Measurements from ENCODE around the gene NFKBIA.
"Not testable (repeated sequence)": the region's sequence is repeated elsewhere in the genome, so short reads cannot be mapped to it uniquely, and the experiment has no call there.

Gene NFKBIA

GRCh38 chr14:35404449-35405303, at the start of gene NFKBIA:
Gene NFKBIA (minus strand): TSS chr14:35404749. CDS start chr14:35404644, 105 bp downstream.
- DNase-seq (ENCODE audit: low spot score), result peak; percentile 98

- no peak for DNase-seq (ENCODE audit: low spot score)
These were observed 41.9 kb upstream of the NFKBIA start for GRCh38 chr14:35446450-35446849.

DNA sequence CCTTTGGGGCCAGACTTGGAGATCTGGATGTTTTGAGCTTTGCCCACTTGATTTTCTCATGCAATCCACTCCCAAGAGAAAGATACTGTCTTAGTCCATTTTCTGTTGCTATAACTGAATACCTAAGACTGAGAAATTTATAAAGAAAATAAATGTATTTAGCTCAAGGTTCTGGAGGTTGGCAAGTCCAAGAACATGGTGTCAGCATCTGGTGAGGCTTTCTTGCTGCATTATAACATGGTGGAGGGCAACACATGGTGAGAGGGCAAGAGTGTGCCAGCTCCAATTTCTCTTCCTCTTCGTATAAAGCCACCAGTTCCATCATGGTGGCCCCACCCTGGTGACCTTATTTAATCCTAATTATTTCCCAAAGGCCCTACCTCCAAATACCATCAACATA, 39.6 kb upstream of the NFKBIA start:
- DNase-seq (ENCODE audit: low spot score), result no peak

DNA sequence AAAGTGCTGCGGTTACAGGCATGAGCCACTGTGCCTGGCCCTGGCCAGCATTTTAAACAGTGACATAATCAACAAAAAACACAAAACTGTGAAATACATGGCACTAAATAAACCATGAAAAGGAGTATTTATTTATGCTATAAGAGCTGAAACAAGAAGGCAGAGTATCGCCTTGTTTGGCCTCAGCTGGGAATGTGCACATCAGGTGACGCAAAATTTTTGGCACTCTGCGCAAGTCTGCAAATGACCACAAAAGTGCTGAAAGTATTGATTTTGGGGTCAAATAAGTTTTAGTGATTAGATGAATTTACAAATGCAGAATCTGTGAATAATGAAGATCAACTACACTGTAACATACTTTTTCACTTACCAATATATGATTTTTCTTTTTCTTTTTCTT, 36.6 kb upstream of the NFKBIA start:
- no peak for DNase-seq (ENCODE audit: low spot score)

- DNase-seq (ENCODE audit: low spot score), result peak; percentile 18
These were observed 34.6 kb upstream of the NFKBIA start for GRCh38 chr14:35438910-35439713.

- not testable (repeated sequence) for DNase-seq (ENCODE audit: low spot score)
These were observed 33.9 kb upstream of the NFKBIA start for GRCh38 chr14:35438492-35438891.

DNA sequence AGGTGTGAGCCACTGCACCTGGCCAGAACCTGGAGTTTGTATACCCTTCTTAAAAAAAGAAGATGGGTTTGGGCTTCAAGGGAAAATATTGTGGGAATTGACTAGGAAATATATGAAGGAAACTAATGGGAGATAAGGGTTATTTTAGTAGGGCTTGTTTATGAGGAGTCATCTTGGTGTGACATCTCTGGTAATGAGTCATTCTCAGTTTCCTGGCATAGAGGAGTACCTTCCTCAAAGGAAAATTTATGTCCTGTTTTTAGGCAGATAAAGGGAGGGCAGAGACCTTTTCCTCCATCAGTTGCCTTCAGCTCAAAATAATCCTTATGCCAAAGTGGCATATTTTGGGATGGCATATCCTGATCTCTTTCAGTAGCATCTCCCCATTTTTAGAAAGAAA, 30.6 kb upstream of the NFKBIA start:
- no peak for DNase-seq (ENCODE audit: low spot score)

DNA sequence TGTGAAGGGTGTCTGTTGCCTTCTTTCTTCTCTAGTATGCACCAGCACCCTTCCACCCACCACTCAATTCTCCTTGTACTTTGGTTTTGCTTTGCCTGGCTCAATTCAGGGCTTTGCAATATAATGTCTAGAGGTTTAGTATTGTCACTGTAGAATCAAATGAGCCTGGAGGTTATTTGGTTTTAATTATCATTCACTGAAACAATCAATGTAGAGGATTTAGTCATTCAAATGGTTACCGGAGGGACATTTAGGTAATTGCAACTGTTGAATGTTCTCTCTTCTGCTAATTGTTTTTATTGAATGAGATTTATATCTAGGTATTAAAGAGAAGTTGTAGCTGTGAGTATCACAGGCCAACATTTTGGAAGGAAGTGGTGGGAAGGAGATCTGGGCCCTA, 29.3 kb upstream of the NFKBIA start:
- DNase-seq (ENCODE audit: low spot score), result no peak

- DNase-seq (ENCODE audit: low spot score), result no peak
These were observed 26.1 kb upstream of the NFKBIA start for GRCh38 chr14:35430459-35431199.

- no peak for DNase-seq (ENCODE audit: low spot score)
These were observed 25.4 kb upstream of the NFKBIA start for GRCh38 chr14:35429951-35430350.

DNA sequence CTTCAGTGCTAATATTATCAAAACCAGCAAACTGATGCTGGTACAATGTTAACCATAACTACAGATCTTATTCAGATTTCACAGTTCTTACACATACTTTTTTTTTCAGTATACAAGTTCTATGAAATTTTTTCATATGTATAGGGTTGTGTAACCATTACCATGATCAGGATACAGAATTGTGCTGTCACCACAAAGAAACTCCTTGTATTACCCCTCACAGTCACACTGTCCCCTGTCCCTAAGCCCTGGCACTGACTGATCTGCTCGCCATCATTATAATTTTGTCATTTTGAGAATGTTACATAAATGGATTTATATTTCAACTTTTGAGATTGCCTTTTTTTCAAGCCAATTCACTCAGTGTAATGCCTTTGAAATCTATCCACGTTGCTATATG, 21.3 kb upstream of the NFKBIA start:
- no peak for DNase-seq (ENCODE audit: low spot score)

DNA sequence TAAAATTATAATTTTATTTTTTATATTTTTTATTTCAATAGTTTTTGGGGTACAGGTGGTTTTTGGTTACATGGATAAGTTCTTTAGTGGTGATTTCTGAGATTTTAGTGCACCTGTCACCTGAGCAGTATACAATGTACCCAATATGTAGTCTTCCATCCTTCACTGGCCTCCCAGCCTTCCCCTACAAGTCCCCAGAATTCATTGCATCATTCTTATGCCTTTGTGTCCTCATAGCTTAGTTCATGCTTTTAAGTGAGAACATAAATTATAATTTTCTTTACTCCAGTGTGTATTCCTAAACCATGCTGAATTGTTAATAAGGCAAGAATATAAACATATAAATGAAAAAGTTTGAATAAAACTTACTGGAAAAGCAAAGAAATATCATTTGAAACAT, 19.1 kb upstream of the NFKBIA start:
- DNase-seq (ENCODE audit: low spot score), result no peak

GRCh38 chr14:35420036-35420811, 15.7 kb upstream of the NFKBIA start:
- no peak for DNase-seq (ENCODE audit: low spot score)

- no peak for DNase-seq (ENCODE audit: low spot score)
These were observed 14.9 kb upstream of the NFKBIA start for GRCh38 chr14:35419429-35419841.

- DNase-seq (ENCODE audit: low spot score), result no peak
These were observed 13.5 kb upstream of the NFKBIA start for GRCh38 chr14:35418093-35418492.

- peak; percentile 81 for DNase-seq (ENCODE audit: low spot score)
These were observed 11.7 kb upstream of the NFKBIA start for GRCh38 chr14:35416108-35416750.

DNA sequence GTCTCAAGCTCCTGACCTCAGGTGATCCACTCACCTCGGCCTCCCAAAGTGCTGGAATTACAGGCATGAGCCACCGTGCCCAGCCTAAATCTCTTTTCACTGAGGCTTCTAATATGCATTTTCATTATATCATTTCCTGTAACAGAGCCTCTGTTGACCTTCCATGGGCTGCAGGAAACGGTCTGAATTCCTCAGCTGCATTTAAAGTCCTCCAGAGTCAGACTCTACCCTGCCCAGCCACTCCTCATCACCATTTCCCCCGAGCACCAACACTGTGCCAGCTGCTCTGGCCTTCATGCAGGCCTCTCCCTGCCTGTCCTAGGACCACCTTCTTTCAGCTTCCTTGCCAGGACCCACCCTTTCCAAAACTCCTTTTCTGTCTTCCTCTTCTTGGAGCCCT, 9.8 kb upstream of the NFKBIA start:
- no peak for DNase-seq (ENCODE audit: low spot score)

- DNase-seq (ENCODE audit: low spot score), result no peak
These were observed 7.9 kb upstream of the NFKBIA start for GRCh38 chr14:35412272-35413056.

DNA sequence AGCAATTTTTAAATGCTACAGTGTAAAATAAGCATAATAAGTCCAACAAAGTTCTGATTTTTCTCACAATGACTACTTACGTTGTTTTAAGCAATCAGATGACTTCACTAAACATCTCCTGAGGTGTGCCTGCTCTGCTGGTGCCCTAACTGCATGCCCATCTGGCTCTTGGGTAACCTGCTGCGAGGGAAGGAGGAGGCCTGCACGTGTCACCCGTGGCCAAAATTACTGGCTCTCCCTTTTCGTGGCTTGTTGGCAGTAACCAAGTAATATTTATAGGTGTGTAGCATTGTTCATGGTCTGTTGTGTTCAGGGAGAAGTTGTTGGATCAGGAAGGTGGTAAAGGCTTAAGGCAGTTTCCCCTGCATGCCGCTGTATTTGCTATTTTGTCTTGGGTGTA, 6.3 kb upstream of the NFKBIA start:
- DNase-seq (ENCODE audit: low spot score), result no peak

DNA sequence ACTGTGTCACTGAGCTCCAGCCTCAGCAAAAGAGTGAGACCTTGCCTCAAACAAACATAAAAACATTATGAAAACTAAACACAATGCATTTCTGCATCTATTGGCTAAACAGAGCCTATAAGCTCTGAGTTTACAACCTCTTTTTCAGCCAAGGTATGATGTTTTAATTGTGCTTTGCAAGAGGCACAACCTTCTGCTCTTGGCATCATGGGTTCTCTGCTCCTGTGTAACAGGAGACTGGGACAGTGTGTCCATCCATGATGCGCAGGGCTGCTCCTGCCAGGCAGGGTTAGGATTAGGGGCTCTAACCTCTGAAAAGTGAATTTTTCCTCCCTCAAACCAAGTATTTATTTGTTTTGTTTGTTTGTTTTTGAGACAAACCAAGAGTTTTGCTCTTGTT, 5.0 kb upstream of the NFKBIA start:
- no peak for DNase-seq (ENCODE audit: low spot score)
